HG02610 (cell line): ENCODE results near the gene FGD2.
A peak's percentile ranks its signal among the peaks of the same experiment; 100 is the strongest.

Experiments used
- ATAC-seq: cut with Tn5 transposase; IDR thresholded peaks from one replicate; pipeline ENCODE4 v1.9.1; 2021; ENCODE audit warnings: mild to moderate bottlenecking, moderate library complexity; ENCODE audit not compliant: unreplicated experiment

The FGD2 gene

DNA sequence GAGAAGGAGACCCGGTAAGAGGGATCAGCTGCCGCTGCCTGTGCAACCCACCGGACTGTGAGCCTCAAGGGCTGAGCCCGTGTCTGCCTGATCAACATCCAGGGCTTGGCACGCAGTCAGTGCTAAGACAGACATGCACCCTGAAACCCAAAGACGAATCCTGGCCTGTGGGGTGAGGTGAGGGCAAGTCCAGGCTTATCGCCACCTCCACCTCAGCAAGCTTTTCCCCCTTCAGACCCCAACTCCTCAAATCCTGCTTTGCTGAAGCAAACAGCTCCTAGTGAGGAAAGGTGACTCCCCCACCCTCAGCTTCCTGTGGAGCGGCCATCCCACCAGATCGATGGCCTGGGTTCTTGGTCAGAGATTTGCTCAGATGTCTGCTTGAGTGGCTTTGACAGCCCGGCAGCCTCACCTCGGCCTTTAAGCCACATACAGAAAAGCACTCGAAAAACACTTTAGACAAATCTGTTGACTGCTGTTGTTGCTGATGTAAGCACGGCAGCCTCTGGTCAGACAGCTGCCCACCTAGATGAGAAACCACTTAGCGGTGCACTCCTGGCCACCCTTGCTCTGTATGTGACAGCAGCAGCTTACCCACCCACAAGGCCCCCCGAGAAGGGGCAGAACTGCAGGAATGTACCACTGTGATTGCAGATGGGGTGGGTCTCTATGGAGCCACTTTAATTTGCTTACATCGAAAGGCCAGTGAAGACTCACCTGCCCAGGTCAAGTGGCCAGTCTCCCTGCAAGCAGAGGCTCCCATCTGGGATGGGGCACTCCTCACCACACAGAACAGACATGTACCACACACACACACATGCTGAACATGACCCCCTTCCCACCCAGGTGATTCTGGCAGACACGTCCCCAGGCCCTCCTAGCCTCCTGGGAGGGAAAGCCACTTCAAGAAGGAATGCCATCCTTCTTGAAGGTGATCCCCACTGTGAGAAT is 34.3 kb upstream of the FGD2 start:
- ATAC-seq, result no peak

DNA sequence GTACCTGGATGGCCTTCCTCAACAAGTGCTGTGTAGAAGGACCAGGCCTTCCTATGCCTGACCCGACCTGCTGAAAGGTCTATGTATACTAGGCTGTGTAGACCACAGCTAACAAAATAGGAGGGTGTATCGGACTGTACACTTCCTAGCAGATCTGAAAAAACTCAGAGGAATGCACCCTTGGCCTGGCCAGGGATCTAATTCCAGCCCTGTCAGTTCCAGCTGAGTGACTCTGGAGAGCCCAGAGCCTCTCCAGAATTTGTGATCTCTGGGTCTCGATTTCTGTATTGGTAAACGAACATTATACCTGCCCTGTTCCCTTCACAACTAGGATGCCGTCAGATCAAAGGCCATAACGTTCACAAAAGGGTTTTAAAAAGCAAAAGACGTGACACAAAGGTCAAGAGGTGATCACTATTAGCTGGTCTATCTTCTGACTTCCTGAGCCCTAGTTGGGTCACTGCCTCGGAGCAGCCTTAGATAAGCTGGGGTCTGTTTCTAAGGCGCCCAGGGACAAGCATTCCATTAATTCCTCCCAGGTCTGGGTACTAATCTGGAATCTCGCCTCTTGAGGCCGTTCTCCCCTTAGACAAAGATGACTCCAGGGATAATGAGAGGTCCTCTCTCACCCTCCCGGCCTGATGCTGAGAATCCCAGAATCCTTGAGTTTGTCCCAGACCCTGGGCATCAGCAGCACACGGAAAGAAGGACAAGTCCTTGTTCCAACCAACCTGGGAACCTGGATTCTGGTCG is 33.4 kb upstream of the FGD2 start:
- no peak for ATAC-seq

DNA sequence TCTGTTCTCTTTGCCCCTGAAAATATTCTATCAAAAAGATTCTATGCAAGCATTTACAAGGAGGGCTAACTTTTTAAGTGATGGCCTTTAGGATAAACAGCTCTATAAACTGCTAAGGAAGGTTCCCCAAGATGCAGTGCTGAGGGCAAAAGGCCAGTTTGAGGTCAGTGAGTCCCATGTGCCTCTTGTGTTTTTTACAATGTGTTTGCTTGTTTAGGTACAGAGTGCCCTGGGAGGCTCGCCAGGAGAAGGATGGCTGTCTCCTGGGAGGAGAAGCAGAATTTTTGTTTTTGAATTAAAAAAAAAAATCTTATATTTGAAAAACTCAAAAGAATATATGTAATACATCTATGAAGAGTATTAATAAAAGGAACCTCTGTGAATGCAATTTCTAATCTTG is 32.3 kb upstream of the FGD2 start:
- no peak for ATAC-seq

DNA sequence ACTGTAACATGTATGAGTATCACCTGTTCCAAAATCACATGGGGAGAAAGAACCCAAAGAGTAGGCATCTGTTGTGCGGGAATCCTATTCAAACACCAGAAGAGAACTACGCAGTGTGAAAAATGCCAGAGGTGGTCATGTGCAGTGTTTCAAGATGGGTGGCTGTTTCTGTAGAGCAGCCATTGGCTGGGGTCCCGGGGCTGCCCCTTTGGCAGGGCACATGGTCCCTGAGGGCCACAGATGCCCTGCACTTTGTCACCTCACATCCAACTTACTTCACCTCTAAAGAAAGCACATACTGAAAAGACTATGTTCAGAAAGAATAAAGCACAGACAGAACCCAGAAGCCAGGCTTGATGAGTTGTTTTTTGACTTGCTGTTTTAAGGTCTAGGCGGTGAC is 31.8 kb upstream of the FGD2 start:
- no peak for ATAC-seq

DNA sequence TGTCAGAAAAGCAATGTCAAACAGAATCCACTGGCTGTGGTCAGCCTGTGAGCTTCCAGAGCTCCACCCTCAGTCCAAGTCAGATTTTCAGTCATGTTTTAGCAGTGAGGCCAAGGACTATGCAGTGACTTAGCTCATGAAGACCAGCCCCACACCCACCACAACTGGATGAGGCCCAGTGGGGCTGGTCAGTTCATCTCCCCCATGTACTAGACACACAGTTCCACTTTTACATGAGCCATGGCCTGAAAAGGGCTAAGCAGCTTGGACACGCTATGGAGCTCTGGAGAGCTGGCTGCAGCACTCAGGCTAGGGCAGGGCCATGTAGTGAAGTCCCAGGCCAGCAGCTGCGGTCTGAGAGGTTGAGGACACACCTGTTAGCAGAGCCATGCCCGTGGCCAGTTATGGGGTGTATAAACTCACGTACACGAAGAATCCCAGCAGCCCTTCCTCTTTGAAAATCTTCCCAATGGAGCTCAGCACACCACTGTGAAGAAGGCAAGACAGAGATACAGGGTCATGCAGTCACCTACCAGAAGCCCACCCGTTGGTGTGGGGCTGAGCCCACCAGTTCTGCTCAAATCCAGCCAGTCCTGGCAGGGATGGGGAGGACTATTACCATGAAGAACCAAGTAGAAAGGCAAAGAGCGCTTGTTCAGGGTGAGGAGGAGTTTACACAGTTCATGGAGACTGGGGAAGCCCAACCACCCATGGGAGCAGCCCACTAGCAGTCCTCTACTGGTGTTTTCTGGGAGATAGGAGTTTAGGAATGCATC is 30.0 kb upstream of the FGD2 start:
- ATAC-seq, result no peak

DNA sequence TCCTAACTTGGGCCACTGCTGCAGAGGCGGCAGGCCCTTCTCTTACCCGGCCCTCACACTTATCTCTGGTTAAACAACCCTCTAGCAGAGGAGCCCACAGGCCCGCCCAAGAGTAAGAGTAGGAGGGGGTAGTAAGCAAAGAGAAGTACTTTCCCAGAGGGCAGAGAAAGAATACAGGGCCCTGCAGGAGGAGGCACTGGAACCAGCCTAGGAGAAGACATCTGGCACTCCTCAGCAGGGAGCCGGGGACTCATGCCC is 29.5 kb upstream of the FGD2 start:
- no peak for ATAC-seq

DNA sequence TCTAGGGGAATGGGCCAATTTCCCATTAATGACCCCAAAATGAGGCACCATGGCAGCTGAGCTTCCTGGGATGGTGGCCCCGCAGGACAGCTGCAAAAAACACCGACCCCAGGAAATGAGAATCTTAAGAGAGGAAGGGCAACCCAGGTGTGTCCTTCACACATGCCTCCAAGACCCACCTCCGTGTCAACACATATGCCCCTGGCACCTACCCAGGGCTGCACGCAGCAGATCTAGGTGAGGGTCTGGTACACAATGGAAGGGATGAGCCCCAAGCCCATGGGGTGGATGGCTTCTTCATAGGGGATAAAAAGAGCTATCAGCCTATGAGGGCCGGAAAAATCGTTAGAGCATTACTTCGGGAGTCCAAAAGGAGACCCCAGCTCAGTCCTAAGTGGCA is 28.9 kb upstream of the FGD2 start:
- no peak for ATAC-seq

DNA sequence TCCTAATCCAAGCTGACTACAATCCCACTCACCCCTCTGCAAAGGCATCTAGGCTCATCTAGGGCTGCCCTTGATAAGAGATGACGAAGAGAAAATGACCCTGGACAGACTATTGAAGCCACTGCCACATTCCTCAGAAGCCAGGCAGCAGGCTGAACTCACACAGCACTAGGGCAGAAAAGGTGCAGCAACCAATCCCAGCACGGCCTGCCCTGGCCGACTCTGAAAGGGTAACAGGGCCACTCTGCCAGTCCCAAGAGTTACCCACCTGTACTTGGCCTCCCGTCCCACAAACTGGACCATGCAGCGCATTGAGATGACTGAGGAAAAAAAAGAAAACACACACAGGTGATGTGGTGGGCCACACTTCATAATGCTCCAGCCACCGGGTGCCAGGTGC is 28.5 kb upstream of the FGD2 start:
- no peak for ATAC-seq

DNA sequence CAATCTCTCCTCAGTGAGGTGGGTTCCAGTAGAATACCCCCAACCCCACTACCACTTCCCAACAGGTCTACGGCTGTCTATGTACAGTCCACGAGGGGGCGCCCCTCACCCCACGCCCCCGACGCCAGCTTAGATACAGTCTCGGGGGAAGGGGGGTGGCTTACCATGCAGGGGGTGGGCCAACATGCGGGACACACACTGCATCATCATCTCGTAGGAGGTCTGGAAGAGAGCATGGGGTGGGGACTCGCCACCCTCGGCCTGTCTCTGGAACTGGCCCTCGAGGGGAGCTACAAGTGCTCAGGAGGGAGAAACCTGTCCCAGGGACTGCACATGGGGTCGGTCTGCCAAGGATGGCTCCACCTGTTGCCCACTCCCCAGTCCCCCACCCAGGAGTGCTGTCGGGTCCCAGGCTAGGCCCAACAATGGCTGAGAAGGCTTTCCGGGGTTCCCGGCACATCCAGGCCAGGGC is 27.9 kb upstream of the FGD2 start:
- ATAC-seq, result no peak

DNA sequence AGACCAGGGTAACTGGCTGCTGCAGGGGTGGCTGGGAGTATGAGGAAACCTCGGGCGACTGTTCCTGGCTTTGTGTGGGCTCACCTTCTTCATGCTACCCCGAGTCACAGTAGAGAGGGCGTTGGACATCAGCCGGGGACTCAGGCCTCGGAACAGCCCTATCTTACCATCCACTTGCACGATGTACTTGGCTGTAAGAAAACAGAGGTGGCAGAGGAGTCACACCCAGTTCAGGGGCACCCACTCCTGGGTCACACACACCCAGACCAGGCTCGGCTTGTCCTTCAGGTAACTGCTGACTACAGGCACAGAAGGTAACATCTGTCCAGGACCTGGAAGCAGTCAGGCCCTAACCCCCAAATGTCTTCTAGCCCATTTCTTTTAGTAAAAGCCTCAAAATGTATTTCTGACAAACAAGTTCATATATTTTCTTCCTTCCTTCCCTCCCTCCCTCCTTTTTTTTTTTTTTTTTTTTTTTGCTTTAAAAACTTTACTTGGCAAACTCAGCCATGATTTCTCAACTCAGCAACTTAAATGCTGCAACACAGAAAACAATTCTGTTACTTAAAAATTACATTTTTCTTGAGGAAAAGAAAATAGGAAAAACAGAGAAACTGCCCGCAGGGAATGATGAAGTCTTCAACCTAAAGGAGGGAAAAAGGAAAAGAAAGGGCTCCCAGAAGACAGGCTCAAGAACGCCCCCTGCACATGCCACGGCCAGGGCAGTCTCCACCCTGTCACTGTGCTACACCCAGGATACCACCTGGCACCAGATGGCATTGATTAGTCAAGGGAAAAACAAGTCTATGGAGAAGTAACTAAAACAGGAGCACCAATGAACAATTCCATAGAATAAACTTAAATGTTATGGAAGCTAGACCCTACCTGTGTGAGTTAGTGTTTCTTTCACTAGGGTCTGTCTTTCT is 26.8 kb upstream of the FGD2 start:
- ATAC-seq, result no peak

DNA sequence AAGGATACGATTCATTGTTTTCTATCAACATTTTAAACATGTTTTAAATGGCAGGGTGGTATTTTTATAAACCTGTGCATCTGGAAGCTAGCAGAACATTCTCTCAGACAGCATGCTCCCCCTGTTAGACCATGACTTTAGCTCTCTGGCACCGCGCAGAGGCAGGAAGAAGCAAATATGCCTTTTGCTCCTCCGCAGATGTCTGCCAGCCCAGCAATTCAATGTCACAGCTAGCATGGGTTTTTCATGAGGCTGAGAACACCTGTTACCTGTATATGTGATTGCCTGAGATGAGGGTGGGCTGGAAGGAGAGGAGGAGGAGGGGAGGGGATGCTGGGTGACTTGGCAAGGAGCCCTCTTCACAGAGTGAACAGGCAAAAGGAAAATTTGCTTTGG is 26.1 kb upstream of the FGD2 start:
- ATAC-seq, result no peak

DNA sequence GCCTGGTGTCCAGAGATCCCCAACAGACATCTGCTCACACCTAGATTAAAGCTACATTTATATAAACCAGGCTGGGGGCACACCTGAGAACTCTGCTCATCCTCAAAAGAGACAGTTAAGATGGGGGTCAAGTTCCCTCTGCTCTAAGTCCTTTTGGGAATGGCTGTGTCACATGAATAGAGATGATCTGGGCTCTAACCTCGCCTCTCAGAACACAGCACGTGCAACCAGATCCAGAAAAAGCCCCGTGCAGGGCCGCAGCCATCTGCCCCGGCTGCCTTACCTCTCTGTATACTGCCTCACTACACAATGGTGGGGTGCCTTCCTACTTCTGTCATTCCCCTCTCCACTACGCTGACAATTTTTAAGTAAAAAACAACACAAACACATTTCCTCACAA is 25.3 kb upstream of the FGD2 start:
- no peak for ATAC-seq

DNA sequence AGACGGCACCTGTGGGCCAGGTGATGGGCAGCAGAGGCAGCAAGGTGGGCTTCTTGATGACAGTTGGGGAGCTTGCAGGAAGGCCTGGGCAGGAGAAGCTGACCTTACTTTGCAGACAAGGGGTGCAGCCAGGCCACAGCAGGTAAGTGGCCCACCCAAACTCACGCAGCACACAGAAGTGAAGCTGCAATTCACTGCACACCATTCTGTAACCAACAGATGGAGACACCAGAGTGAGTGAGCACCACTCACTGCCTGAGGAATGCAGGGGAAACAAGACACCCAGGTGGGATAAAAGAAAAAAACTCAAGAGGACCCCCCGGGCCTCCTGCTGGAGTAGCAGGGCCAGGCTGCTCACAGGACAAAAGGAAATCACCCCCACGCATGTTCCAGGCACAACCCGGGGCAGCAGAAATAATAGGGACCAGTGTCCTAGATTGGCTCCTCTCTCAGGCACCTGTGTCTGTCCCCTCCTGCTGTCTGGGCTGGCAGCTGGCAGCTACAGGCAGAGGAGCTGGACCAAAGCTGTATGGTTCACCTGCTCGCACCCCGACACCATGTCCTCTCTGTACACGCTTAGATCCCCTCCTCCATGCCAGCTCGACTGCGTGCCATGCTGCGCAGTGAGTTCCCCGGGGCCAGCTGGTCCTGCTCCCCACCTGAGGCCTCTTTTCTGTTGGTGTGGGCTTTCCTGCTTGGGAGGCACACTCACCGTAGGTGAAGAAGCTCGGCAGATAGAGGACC is 24.4 kb upstream of the FGD2 start:
- ATAC-seq, result no peak

DNA sequence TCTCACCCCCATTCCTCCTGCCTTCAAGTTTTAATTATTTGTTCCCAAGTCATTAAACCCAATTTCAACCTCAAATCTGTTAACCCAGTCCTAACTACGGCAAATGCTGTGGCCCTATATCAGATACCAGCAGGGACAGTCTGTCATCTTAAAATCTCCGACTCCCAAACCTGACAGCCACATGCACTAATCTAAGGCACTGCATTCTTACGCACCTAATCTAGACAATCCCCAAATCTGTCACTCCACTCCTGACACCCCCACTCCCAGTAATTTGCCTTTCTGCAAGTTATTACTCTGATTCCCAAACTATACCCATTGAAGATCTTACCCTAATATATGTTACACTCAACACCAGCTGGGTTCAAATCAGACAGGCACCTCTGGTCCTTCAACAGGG is 21.9 kb upstream of the FGD2 start:
- no peak for ATAC-seq

DNA sequence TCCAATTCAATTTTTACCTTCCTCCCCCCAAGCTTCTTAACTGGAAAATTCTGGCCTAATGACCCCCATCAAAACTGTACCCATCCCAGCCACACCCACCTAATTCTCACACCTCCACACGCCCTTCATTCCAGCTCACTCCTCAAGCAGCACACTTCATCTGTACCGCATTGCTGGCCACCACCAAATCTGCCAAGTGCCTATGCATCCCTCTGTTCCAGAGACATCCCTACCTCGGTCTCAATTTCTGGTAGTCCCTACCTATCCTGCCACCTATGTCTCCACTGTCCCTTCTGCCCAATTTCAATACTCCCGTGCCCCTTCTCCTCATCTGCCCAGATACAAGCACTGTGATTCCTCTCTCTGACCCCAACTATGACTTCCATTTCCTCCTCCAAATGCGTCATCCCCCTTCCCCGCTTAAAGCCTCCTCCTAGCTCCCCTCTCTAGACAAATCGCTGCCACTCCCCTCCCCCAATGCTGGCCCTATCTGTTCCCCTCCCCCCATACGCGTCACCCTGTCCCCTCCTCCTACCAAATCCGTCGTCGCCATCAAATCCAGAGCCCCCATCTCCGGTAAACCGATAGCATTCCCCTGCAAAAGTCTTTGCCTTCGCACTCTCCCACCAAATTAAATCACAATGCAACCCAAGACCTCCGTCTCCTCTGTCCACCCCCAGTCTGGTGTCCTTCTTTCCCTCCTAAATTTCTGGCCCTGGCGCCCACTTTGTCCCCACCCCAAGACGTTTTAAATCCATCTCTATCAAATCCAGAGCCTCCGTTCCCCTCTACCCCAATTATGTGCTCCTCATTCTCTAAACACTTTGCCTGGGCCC is 20.7 kb upstream of the FGD2 start:
- ATAC-seq, result no peak

DNA sequence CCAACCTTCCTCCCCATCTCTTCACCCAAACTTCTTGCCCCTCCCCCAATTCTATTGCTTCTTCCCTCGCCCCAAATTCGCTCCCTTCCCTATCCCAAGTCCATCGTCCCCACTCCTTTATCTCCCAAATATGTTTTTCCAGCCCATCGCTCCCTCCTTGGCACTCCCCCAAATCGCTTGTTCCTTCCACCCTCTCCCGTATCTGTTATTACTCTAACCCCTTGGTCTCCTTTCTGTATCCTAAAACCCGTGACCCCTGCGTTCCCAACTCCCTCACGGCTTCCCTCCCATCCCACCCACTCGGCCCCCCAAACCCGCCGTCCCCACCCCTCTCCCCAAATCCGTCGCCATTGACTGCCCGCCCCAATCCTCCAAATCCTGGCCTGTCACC is 20.0 kb upstream of the FGD2 start:
- no peak for ATAC-seq

DNA sequence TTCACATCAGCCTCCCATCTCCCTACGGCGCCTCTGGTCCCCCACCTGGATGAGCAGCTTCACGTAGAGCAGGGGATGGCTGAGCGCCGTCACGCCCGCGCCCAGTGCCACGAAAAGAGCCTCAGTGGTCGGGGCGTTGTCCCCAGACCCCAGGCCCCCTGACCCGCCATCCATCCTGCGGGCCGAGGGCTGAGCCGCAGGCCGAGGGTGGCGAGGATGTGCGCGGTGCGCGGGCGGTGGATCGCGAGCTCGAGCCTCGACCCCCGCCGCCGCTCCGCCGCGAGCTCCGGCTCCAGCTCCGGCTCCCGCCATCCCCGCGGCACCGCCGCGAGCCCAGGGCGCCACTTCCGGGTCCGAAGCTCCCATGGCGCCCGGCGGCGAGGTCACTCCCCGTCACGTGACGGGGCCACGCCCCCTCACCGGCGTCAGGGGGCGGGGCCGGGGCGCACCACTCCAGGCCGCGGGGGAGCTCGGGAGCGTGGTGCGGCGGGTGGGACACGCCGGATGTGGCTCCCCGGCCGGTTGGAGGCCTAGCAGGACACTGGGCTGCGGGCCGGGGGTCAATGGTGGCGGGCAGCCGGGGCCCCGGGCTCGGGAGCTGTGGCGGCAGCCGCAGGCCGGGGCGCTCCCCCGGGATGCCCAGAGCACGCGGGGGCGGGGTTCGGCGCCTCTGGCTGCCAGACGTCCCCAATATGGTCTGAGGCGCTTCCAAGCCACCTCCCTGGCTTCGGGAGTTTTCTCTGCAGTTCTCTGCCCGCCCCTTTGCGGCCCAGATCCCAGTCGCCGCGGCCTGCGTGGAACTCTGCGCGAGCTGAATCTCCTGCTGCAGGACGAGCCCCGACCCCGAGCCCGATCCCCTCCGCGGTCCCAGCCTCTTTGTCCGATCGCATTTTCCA is 19.4 kb upstream of the FGD2 start, which contains the start of gene MTCH1:
Gene MTCH1 (minus strand): TSS at position 389 of the 896 bp plus-strand sequence. CDS start 23 bp downstream, at position 366.
- peak; percentile 85 for ATAC-seq

DNA sequence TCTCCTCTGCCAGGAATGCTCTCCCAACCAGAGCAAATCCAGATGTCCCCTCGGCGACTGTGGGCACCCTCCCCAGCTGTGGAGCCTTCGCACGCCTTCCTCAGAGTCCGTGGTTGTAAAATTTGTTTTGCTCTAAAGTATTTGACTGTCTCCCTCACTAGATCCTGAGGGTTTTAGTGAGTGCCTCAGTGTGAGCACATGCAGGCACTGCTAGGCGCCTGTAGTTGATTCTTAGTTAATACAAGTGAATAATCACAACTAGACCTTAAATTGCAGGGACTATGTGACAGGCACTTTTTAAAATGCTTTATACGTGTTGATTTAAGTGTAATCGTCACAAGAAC is 18.8 kb upstream of the FGD2 start:
- no peak for ATAC-seq
